ENCODE results near the gene WSCD1. TPM values are rescaled to one million over a fixed set of nuclear protein-coding genes. Genes with fewer than 3 reads are reported as not detected.

The WSCD1 gene
- 1 to 10 TPM in 2 of 3 donors, under 1 TPM in 1; 0.47 to 2.1 (median 1.9) TPM for total RNA-seq
- 0.50 TPM for total RNA-seq (2013)

DNA sequence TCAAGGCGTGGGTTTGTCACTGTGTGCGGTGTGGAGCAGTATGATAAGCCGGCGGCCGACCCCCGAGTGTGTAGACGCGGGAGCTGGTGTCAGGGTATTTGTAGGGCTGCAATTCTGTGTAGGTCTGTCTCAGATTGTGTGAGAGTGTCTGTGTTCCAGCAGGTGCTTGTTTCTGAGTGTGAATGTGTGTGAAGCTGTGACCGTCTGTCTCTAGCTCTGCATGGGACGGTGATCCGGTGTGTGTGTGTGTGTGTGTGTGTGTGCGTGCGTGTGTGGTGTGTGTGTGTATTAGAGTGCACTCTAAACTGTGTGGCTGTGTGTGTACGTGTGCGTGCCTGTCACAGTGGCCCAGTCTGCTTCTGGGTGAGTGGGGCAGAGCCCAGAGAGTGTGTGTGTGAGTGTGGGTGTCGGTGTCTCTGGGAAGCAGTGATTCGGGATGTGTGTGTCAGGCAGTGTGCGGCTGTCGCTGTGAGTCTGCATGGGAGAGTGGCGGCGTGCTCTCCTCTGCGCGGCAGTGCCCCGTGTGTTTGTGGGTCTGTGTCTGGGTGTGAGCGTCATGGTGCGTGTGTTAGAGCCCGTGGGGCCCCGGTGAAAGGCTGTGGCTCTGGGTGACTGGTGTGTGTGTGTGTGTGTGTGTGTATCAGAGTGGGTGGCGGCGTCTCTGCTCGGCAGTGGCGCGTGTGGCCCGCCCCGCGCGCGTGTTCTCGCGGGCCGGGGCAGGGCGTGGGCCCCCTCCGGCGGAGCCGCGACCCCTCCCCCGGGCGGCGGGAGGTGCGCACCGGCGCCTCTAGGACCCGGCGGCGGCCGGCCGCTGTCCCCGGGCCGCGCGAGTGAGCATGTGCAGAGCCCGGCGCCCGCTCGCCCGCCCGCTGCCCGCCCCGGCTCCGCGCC lies at the start of gene WSCD1:
TSS of gene WSCD1 (plus strand) at position 841 of the 891 bp plus-strand sequence. CDS start 10,280 bp downstream, outside the sequence.
- intact Hi-C loops (cut with micrococcal nuclease) = no loop called here
- peak within 1 kb of the TSS; percentile 14 for H3K4me3 ChIP-seq (ENCODE audit: low read length)
- no peaks in the 10 kb centered on the region for H3K9me3 ChIP-seq (ENCODE audit: control insufficient read depth, insufficient read depth, low read length)
- no peak within 1 kb of the TSS for H3K27ac ChIP-seq (ENCODE audit: low read length)
- H3K4me1 ChIP-seq (ENCODE audit: control insufficient read depth, insufficient read depth, low read length) = peaks cover 18% of the 10 kb centered on the region
- ATAC-seq (peak; percentile 28 to 76 (median 67)), DNase-seq (peak in 1 of 2 donors; percentile 18)
- TF ChIP-seq, protein P1, sequence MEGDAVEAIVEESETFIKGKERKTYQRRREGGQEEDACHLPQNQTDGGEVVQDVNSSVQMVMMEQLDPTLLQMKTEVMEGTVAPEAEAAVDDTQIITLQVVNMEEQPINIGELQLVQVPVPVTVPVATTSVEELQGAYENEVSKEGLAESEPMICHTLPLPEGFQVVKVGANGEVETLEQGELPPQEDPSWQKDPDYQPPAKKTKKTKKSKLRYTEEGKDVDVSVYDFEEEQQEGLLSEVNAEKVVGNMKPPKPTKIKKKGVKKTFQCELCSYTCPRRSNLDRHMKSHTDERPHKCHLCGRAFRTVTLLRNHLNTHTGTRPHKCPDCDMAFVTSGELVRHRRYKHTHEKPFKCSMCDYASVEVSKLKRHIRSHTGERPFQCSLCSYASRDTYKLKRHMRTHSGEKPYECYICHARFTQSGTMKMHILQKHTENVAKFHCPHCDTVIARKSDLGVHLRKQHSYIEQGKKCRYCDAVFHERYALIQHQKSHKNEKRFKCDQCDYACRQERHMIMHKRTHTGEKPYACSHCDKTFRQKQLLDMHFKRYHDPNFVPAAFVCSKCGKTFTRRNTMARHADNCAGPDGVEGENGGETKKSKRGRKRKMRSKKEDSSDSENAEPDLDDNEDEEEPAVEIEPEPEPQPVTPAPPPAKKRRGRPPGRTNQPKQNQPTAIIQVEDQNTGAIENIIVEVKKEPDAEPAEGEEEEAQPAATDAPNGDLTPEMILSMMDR (IDR thresholded peaks at IDR 0.05) = no peak
- peaks cover 18% of the 10 kb centered on the region for H3K27me3 ChIP-seq (ENCODE audit: control insufficient read depth, insufficient read depth, low read length)
- no peaks in the 10 kb centered on the region for H3K36me3 Mint-ChIP-seq
- H3K27me3 Mint-ChIP-seq (ENCODE audit: low read depth in 2 of 2) = peaks cover 37 to 55% of the 10 kb centered on the region in 2 donors
- H3K27ac Mint-ChIP-seq = peak within 1 kb of the TSS in 1 of 2 donors; percentile 68
- H3K36me3 ChIP-seq (ENCODE audit: control insufficient read depth, insufficient read depth, low read length) = no peaks in the 10 kb centered on the region
- peaks cover 13 to 19% of the 10 kb centered on the region in 2 donors for H3K4me1 Mint-ChIP-seq
- 10% methylated on average over 71 of the region's 71 CpGs for WGBS (ENCODE audit: insufficient coverage)
- peak within 1 kb of the TSS; percentile 94 for H3K4me3 Mint-ChIP-seq
- no peaks in the 10 kb centered on the region for H3K9me3 Mint-ChIP-seq

DNA sequence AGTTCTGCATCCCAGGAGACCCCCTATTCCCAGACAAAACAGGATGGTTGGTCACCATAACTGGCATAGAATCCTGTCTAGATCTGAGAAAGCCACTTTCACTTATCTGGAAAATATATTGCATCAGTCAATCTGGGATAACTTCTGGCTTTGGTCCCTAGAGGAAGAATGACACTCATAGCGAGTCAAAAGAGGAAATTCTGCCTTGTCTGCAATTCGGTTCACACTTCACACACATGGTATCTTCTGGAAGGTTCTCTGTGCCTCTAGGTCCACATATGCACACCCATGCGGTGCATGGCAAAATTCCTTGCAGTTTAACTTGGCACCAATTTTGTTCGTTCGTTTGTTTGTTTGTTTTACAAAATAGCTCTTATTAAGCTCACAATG lies 49.2 kb upstream of the WSCD1 start:
- Histone ChIP-seq H3K27ac (ENCODE audit: low read length) (no peak overlapping the region), H3K4me3 (ENCODE audit: low read length) (no peak overlapping the region), H3K9me3 (ENCODE audit: control insufficient read depth, insufficient read depth, low read length) (no peaks in the 10 kb centered on the region), H3K4me1 (ENCODE audit: control insufficient read depth, insufficient read depth, low read length) (no peaks in the 10 kb centered on the region), H3K36me3 (ENCODE audit: control insufficient read depth, insufficient read depth, low read length) (no peaks in the 10 kb centered on the region), H3K27me3 (ENCODE audit: control insufficient read depth, insufficient read depth, low read length) (no peaks in the 10 kb centered on the region)
- DNase-seq (no peak), ATAC-seq (no peak)
- no peak overlapping the region for H3K4me3 Mint-ChIP-seq
- H3K27ac Mint-ChIP-seq = no peak overlapping the region
- no peaks in the 10 kb centered on the region for H3K9me3 Mint-ChIP-seq
- peaks cover 13 to 28% of the 10 kb centered on the region in 2 donors for H3K27me3 Mint-ChIP-seq (ENCODE audit: low read depth in 2 of 2)
- TF ChIP-seq, protein P1 (IDR thresholded peaks at IDR 0.05) = no peak
- intact Hi-C loops (cut with micrococcal nuclease) = no loop called here
- 74% methylated on average over 5 of the region's 5 CpGs for WGBS (ENCODE audit: insufficient coverage)
- H3K36me3 Mint-ChIP-seq = no peaks in the 10 kb centered on the region
- H3K4me1 Mint-ChIP-seq = no peaks in the 10 kb centered on the region

- ATAC-seq (no peak), DNase-seq (no peak)
- H3K36me3 Mint-ChIP-seq = no peaks in the 10 kb centered on the region
- intact Hi-C loops (cut with micrococcal nuclease) = no loop called here
- no peaks in the 10 kb centered on the region for H3K4me1 Mint-ChIP-seq
- Histone ChIP-seq H3K4me3 (ENCODE audit: low read length) (no peak overlapping the region), H3K9me3 (ENCODE audit: control insufficient read depth, insufficient read depth, low read length) (no peaks in the 10 kb centered on the region), H3K27me3 (ENCODE audit: control insufficient read depth, insufficient read depth, low read length) (no peaks in the 10 kb centered on the region), H3K27ac (ENCODE audit: low read length) (no peak overlapping the region), H3K36me3 (ENCODE audit: control insufficient read depth, insufficient read depth, low read length) (no peaks in the 10 kb centered on the region), H3K4me1 (ENCODE audit: control insufficient read depth, insufficient read depth, low read length) (no peaks in the 10 kb centered on the region)
- no peaks in the 10 kb centered on the region for H3K9me3 Mint-ChIP-seq
- 75% methylated on average over 9 of the region's 9 CpGs for WGBS (ENCODE audit: insufficient coverage)
- peaks cover 13 to 28% of the 10 kb centered on the region in 2 donors for H3K27me3 Mint-ChIP-seq (ENCODE audit: low read depth in 2 of 2)
- H3K4me3 Mint-ChIP-seq = no peak overlapping the region
- TF ChIP-seq, protein P1 (IDR thresholded peaks at IDR 0.05) = no peak
- H3K27ac Mint-ChIP-seq = no peak overlapping the region
Observed at GRCh38 chr17:6021627-6022026, 48.6 kb upstream of the WSCD1 start.
